ENCODE results near the gene RADIL.
A peak's percentile ranks its signal among the peaks of the same experiment; 100 is the strongest.
"Not testable (repeated sequence)": the region's sequence is repeated elsewhere in the genome, so short reads cannot be mapped to it uniquely, and the experiment has no call there.

The RADIL gene

GRCh38 chr7:4798706-4799235 lies 84.7 kb downstream of the RADIL start:
- no peak for DNase-seq (ENCODE audit: low read depth, low spot score)
- in situ Hi-C loops (cut with HindIII; ENCODE audit: low sequenced_read_pairs): no loop called here
- no peak for TF ChIP-seq CTCF (IDR thresholded peaks at IDR 0.05; ENCODE audit: low read depth, low read length)
- H3K4me3 ChIP-seq (ENCODE audit: low read depth, low read length): no peak overlapping the region

GRCh38 chr7:4797858-4798705 lies 85.4 kb downstream of the RADIL start:
- in situ Hi-C loops (cut with HindIII; ENCODE audit: low sequenced_read_pairs): no loop called here
- DNase-seq (ENCODE audit: low read depth, low spot score): peak; percentile 23
- no peak overlapping the region for H3K4me3 ChIP-seq (ENCODE audit: low read depth, low read length)

GRCh38 chr7:4796453-4796852 lies 87.1 kb downstream of the RADIL start:
- in situ Hi-C loops (cut with HindIII; ENCODE audit: low sequenced_read_pairs): no loop called here
- TF ChIP-seq CTCF (IDR thresholded peaks at IDR 0.05; ENCODE audit: low read depth, low read length): no peak
- no peak overlapping the region for H3K4me3 ChIP-seq (ENCODE audit: low read depth, low read length)
- no peak for DNase-seq (ENCODE audit: low read depth, low spot score)

More at GRCh38 chr7:4797858-4798705, 85.4 kb downstream of the RADIL start:
- peak; percentile 87 for TF ChIP-seq CTCF (IDR thresholded peaks at IDR 0.05; ENCODE audit: low read depth, low read length)

- in situ Hi-C loops (cut with HindIII; ENCODE audit: low sequenced_read_pairs): no loop called here
- peak; percentile 45 for DNase-seq (ENCODE audit: low read depth, low spot score)
- no peak for TF ChIP-seq CTCF (IDR thresholded peaks at IDR 0.05; ENCODE audit: low read depth, low read length)
- no peak overlapping the region for H3K4me3 ChIP-seq (ENCODE audit: low read depth, low read length)
Observed at GRCh38 chr7:4794591-4795350, 88.7 kb downstream of the RADIL start.

- in situ Hi-C loops (cut with HindIII; ENCODE audit: low sequenced_read_pairs); H3K4me3 ChIP-seq (ENCODE audit: low read depth, low read length): not testable (repeated sequence)
- peak; percentile 17 for DNase-seq (ENCODE audit: low read depth, low spot score)
Observed at GRCh38 chr7:4794171-4794570, 89.3 kb downstream of the RADIL start.

GRCh38 chr7:4793385-4793993 lies 90.0 kb downstream of the RADIL start:
- in situ Hi-C loops (cut with HindIII; ENCODE audit: low sequenced_read_pairs); H3K4me3 ChIP-seq (ENCODE audit: low read depth, low read length); DNase-seq (ENCODE audit: low read depth, low spot score): not testable (repeated sequence)

GRCh38 chr7:4792537-4793126 lies 90.9 kb downstream of the RADIL start:
- H3K4me3 ChIP-seq (ENCODE audit: low read depth, low read length): peak overlapping the region; percentile 26
- in situ Hi-C loops (cut with HindIII; ENCODE audit: low sequenced_read_pairs): no loop called here
- peak; percentile 7 for TF ChIP-seq CTCF (IDR thresholded peaks at IDR 0.05; ENCODE audit: low read depth, low read length)

More at GRCh38 chr7:4792537-4793126, 90.9 kb downstream of the RADIL start:
- DNase-seq (ENCODE audit: low read depth, low spot score): peak; percentile 15

Data from astrocyte of the spinal cord (primary cell).